Left ventricle myocardium inferior (tissue), 1 donor: ENCODE data around the gene PRDM16. TPM values are rescaled to one million over a fixed set of nuclear protein-coding genes. Genes with fewer than 3 reads are reported as not detected.

Experiments
- DNase-seq: peaks from one replicate; pipeline ENCODE4 v3.0.0-alpha.2; 2020
- H3K27ac ChIP-seq: fragments of 200-600 bp; replicated peaks from 2 replicates; pipeline ENCODE4 v1.8.0; 2021
- H3K27me3 ChIP-seq: fragments of 200-600 bp; 2 replicates; pipeline ENCODE4 v1.8.0; 2021; ENCODE audit warnings: low read depth
- H3K36me3 ChIP-seq: fragments of 200-600 bp; 2 replicates; pipeline ENCODE4 v1.8.0; 2021
- H3K4me1 ChIP-seq: fragments of 200-600 bp; 2 replicates; pipeline ENCODE4 v1.8.0; 2021
- H3K4me3 ChIP-seq: fragments of 200-600 bp; 2 replicates; pipeline ENCODE4 v1.8.0; 2021; ENCODE audit warnings: mild to moderate bottlenecking, moderate library complexity
- H3K9me3 ChIP-seq: fragments of 200-600 bp; replicated peaks from 2 replicates; pipeline ENCODE4 v1.8.0; 2021
- CTCF ChIP-seq: fragments of 200-600 bp; IDR thresholded peaks from 2 replicates; pipeline ENCODE4 v1.8.0; 2021; ENCODE audit warnings: antibody characterized with exemption, mild to moderate bottlenecking, borderline replicate concordance
- intact Hi-C: fragments of 100-400 bp; cut with micrococcal nuclease; formaldehyde crosslinking; loops from one replicate; pipeline ENCODE4 v1.11.0; 2022
- total RNA-seq: library from RNA; stranded (reverse); fragmentation: NEBNext Ultra II Directional; extraction: Animal tissue kit (Norgen Biotek cat#: 25700); gene quantifications from one replicate; pipeline ENCODE4 v1.2.1, GENCODE V29; 2021
- donor health status: DM: no; HTN: yes; CAD: no; lungs with severe emphysema.

Gene PRDM16
- total RNA-seq, 1 donor from 2014 or later = 16.6 TPM

- Histone ChIP-seq H3K27me3 (peaks cover 47% of the 10 kb centered on the region), H3K36me3 (no peaks in the 10 kb centered on the region), H3K4me3 (no peak overlapping the region), H3K9me3 (no peaks in the 10 kb centered on the region), H3K27ac (no peak overlapping the region), H3K4me1 (peaks cover 8% of the 10 kb centered on the region)
- no peak for DNase-seq
- intact Hi-C loops = no loop called here
- TF ChIP-seq CTCF = no peak
Observed at GRCh38 chr1:3231245-3231644, 162.2 kb downstream of the PRDM16 start.

GRCh38 chr1:3231826-3232225 is 162.8 kb downstream of the PRDM16 start:
- no peaks in the 10 kb centered on the region for H3K9me3 ChIP-seq
- H3K27ac ChIP-seq = no peak overlapping the region
- DNase-seq = no peak
- intact Hi-C loops = no loop called here
- peaks cover 53% of the 10 kb centered on the region for H3K27me3 ChIP-seq
- TF ChIP-seq CTCF = no peak
- H3K36me3 ChIP-seq = no peaks in the 10 kb centered on the region
- peaks cover 9% of the 10 kb centered on the region for H3K4me1 ChIP-seq
- H3K4me3 ChIP-seq = no peak overlapping the region

DNA sequence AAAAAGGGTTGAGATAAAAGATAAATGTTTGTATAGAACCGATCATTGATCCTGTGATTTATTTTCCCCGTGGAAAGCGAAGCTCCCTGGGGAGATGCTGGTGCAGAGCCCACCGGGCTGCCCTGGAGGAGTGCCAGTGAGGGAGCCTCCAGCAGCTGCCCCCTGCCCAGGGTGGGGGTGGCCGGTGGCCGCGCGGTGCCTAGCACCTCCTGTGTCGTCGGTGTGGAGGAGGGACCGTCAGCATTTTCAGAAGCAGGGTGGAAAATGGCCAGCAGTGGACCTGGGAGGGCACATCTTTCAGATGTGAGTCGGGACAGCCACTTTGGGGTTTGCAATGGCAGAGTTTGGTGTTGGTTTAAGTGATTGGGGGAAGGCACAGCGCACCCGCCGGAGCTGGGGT is 164.0 kb downstream of the PRDM16 start:
- no peak for TF ChIP-seq CTCF
- H3K27me3 ChIP-seq = peaks cover 46% of the 10 kb centered on the region

GRCh38 chr1:3233551-3233950 is 164.5 kb downstream of the PRDM16 start:
- H3K27me3 ChIP-seq = peaks cover 40% of the 10 kb centered on the region
- H3K36me3 ChIP-seq = no peaks in the 10 kb centered on the region
- intact Hi-C loops = no loop called here
- no peak overlapping the region for H3K27ac ChIP-seq
- H3K9me3 ChIP-seq = no peaks in the 10 kb centered on the region
- H3K4me3 ChIP-seq = no peak overlapping the region
- DNase-seq = no peak
- TF ChIP-seq CTCF = no peak
- H3K4me1 ChIP-seq = peaks cover 9% of the 10 kb centered on the region

More for the DNA sequence above, 164.0 kb downstream of the PRDM16 start:
- H3K4me1 ChIP-seq = peaks cover 9% of the 10 kb centered on the region
- H3K27ac ChIP-seq = no peak overlapping the region
- no peaks in the 10 kb centered on the region for H3K36me3 ChIP-seq
- intact Hi-C loops = no loop called here
- no peaks in the 10 kb centered on the region for H3K9me3 ChIP-seq
- DNase-seq = no peak
- no peak overlapping the region for H3K4me3 ChIP-seq

DNA sequence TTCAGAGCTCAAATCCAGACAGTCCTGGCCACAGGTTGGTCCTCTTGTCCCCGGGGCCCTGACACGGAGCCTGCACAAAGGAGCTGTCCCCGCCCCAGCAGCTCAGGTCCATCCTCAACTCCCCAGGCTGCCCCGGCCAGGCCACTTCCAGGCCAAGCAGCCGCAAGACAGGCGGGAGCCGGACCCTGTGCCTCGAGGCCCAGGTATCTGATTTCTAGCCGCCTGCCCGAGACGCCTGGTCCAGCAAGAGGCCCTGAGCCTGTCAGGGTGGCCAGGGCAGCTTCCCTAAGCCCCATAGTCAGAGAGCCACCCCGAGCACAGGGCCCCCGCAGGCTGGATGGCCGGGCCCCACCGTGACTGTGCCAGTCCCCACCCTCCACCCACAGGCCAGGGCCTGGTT is 165.3 kb downstream of the PRDM16 start:
- H3K4me1 ChIP-seq = peaks cover 9% of the 10 kb centered on the region
- TF ChIP-seq CTCF = no peak
- H3K27ac ChIP-seq = no peak overlapping the region
- H3K9me3 ChIP-seq = peaks cover 6% of the 10 kb centered on the region
- no peak for DNase-seq
- no peaks in the 10 kb centered on the region for H3K36me3 ChIP-seq
- H3K4me3 ChIP-seq = no peak overlapping the region
- H3K27me3 ChIP-seq = peaks cover 35% of the 10 kb centered on the region
- intact Hi-C loops = no loop called here

DNA sequence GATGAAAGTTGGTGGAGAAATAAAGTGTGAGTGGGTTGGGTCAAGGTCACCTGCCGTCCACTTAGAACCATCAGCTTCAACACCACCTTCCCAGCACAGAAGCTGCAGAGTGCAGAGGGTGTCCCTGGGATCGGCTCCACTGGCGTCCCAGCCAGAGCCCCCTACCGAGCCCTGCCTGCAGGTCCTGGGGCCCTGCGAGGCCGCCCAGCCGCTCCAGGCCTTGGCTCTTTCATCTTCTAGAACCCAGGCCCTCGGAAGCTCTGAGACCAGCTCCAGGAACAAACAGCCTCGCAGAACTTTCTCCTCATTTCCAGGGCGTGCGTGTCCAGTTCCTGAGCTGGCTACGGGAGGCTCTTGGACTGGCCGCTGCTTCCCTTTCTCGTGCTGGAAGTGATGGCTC is 166.0 kb downstream of the PRDM16 start:
- Histone ChIP-seq H3K4me3 (no peak overlapping the region), H3K27ac (no peak overlapping the region), H3K4me1 (peaks cover 9% of the 10 kb centered on the region), H3K9me3 (peaks cover 6% of the 10 kb centered on the region), H3K36me3 (no peaks in the 10 kb centered on the region), H3K27me3 (peaks cover 35% of the 10 kb centered on the region)
- intact Hi-C loops = no loop called here
- no peak for DNase-seq
- TF ChIP-seq CTCF = no peak
